ENCODE data around the gene PRSS33.
A peak's percentile ranks its signal among the peaks of the same experiment; 100 is the strongest.

Gene PRSS33

DNA sequence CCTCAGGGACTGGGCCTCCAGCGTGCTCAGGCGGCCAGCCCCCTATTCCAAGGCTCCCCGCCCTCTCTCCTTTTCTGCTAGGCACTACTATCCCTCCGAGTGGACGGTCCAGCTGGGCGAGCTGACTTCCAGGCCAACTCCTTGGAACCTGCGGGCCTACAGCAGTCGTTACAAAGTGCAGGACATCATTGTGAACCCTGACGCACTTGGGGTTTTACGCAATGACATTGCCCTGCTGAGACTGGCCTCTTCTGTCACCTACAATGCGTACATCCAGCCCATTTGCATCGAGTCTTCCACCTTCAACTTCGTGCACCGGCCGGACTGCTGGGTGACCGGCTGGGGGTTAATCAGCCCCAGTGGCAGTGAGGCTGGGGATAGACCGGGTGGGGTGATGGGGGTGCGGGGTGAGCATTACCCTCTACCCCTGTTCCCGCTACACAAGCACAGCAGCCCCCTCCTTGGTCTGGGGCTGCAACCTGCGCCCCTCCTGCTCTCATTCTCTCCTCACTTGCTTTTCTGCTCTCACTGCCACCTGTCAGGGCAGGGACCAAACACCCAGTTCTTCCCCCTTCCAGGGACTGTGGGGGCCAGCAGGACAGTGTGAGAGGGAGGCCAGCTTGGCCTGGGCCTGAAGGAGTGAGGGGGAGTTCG, 12.0 kb upstream of the PRSS33 start:
- no peak for DNase-seq (ENCODE audit: low spot score)

DNA sequence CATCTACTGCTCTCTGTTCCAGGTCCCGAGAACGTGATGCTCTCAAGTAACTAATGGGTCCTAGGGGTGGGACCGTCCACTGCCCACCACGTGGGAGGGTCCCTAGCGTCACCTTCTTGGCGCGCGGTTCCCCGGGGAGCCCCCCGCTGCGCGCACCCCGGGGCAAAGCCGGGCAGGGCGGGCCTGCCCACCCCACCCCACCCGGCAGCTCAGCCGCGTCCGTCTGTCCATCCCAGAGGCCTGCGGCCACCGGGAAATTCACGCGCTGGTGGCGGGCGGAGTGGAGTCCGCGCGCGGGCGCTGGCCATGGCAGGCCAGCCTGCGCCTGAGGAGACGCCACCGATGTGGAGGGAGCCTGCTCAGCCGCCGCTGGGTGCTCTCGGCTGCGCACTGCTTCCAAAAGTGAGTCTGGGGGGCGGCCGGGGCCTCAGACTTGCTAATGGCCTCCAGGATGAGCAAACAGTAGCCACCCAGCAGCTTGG, 11.4 kb upstream of the PRSS33 start:
- no peak for DNase-seq (ENCODE audit: low spot score)

DNA sequence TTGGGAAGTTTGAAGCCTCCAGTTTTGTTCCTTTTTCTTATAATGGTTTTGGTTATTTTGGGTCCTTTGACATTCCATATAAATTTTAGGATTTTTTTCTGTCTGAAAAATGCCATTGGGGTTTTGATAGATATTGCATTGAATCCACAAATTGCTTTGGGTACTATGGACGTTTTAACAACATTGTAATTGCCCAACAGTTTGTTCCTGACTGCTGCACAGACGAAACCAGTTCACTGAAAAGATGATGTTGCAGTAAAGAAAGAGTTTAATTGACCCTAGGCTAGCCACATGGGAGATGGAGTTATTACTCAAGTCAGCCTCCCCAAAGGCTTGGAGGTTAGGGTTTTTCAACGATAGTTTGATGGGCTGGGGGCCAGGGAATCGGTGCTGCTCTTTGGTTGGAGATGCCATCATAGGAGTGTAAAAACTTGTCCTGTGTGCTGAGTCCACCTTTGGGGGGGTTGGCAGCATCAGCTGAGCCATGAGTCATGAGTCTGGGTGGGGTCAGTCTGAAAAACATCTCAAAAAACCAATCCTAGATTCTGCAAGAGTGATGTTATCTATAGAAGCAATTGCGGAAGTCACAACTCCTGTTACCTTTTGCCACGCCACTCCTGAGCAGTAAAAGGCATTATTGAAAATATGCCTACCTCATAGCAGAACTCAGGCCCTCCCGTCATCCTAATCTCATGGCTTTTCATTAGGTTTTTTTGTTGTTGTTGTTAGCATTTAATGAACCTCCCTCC, 8.2 kb upstream of the PRSS33 start:
- DNase-seq (ENCODE audit: low spot score), result no peak

DNA sequence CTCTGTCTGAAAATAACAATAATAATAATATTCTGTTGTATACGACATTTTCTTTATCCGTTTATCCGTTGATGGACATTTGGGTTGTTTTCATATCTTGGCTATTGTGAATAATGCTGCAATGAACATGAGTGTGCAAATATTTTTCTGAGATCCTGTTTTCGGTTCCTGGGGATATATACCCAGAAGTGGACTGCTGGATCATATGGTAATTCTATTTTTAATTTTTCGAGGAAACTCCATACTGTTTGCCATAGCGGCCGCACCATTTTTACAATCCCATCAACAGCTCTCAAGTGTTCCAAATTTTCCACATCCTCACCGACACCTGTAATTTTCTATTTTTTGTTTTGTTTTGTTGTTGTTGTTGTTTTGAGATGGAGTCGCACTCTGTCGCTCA, 5.6 kb upstream of the PRSS33 start:
- no peak for DNase-seq (ENCODE audit: low spot score)

DNA sequence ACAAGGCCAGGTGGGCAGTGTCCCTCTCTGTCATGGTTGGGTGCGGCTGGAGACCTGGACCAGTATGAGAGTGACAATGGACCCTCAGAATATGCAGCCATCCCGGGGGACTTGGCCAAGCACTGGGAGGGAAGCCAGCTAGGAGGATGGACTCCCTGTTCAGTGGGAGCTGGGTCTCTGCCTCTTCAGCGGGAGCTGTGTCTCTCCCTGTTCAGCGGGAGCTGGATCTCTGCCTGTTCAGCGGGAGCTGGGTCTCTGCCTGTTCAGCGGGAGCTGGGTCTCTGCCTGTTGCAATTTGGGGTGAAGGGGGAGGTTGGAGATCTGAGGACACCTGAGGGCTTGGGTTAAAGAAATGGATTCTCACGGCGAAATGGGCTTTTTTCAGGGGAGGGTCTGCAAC, 3.8 kb upstream of the PRSS33 start:
- DNase-seq (ENCODE audit: low spot score), result no peak

DNA sequence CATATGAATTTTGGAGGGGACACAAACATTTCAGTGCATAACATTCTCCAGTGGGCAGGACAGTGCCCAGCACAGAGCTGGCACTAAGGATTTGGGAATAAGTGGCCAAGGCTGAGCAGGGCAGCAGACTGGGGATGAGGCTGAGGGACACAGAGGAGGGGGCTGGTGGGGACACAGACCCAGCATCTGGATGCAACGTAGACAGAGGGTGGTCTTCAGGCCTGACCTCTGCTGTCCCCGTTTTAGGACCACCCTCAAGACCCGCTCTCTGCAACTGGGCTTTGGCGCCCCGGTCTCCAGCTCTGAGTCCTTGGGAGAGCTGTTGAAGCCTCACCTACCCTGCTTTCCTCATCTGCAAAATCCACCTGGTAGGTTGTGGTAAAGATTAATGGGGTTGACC, 3.3 kb upstream of the PRSS33 start:
- DNase-seq (ENCODE audit: low spot score), result no peak

DNA sequence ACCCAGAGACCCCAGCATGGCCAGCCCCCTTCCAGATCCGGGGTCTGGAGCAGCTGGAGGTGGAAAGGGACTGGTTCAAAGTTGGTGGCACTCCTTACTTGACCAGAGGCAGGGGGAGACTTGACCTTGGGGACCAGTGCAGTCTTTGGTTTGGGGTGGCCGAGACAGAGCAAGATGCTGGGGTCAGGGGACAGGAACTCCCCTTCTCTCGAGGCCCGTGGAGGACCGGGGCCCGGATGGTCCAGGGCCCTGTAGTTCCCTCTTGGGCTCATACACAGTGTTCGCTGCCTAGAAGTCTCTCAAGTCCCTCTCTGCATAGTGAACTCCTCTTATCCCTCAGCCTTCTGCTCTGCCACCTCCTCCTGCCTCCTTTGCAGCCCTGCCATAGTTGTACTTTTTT, 601 bp upstream of the PRSS33 start:
- no peak for DNase-seq (ENCODE audit: low spot score)

DNA sequence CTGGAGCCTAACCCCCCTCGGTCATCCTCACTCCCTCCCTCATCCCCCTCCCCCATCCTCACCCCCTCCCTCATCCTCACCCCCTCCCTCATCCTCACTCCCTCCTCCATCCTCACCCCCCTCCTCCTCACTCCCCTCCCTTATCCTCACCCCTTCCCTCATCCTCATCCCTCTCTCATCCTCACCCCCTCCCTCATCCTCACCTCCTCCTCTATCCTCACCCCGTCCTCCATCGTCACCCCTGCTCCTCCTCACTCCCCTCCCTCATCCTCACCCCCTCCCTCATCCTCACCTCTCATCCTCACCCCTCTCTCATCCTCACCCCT, 571 bp downstream of the PRSS33 start:
- no peak for DNase-seq (ENCODE audit: low spot score)

DNA sequence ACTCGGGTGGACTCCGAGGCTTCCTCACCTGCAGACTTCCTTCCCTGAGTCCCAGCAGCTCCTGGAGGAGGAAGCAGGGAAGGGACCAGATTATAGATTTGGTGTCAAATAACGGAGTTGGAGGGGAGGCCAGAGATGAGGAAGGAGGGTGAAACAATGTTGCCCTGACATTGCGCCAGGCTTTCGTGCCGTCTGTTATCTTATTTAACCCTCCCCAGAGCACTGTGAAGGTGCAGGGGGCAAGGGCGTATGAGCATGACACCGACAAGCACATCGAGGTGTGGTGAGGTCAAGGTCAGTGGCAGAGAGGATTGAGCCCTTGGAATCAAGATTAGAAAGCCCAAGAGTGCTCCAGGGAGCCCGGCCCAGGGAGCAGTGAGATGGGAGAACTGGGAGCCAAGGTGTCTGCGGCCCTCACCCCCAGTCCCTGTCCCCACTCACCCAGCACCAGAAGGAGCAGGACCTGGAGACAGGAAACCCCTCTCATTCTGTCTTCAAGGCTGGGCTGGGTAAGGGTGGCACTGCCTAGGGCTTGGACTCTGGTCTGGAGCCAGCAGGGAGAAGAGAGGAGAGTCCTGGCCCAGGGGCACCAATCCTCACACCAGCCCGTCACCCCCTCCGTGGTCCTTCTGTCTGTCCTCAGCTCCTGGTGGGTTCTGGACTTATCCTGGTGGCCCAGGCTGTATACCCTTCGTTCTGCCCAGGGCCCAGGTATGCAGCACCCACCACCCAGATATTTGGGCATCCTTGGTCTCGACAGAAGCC, 1.1 kb downstream of the PRSS33 start:
- no peak for DNase-seq (ENCODE audit: low spot score)

DNA sequence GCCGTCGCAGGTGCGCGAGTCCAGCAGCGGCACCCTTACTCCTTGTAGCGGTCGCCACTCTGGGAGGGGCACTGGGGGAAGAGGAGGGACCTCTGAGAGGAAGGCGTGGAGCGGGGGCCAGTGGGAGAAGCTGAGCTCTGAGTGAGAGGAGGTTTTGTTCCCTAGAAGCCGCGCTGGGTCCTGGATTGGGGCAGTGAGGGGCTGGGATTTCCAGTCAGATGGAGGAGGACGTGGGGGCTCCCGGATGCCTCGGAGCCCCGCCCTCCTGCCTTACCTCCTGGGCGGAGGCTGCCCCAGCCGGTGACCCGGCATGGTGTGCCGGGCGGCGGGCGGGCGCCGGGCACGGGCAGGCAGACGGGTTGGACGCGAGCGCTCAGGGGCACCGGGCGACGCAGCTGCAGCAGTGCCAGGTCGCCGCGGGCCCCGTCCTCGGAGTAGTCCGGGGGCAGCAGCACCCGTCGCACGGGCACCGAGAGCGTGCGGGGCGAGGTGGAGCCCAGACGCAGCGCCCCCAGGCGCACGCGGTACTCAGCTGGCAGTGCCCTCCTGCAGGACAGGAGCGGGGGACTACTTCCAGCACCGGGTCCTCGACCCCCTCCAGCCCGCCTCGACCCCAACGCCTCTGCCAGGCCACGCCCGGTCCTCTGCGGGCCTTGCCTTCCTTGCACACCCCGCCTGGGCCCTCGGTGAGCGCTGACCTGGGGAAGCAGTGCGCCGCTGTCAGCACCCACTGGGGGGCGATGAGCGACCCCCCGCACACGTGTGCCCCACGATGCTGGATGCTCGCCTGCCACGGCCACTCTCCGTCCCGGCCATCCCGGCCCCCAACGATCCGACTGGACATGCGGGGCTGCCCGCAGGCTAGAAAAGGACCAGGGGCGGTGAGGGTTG, 2.0 kb downstream of the PRSS33 start:
- peak; percentile 62 for DNase-seq (ENCODE audit: low spot score)

DNA sequence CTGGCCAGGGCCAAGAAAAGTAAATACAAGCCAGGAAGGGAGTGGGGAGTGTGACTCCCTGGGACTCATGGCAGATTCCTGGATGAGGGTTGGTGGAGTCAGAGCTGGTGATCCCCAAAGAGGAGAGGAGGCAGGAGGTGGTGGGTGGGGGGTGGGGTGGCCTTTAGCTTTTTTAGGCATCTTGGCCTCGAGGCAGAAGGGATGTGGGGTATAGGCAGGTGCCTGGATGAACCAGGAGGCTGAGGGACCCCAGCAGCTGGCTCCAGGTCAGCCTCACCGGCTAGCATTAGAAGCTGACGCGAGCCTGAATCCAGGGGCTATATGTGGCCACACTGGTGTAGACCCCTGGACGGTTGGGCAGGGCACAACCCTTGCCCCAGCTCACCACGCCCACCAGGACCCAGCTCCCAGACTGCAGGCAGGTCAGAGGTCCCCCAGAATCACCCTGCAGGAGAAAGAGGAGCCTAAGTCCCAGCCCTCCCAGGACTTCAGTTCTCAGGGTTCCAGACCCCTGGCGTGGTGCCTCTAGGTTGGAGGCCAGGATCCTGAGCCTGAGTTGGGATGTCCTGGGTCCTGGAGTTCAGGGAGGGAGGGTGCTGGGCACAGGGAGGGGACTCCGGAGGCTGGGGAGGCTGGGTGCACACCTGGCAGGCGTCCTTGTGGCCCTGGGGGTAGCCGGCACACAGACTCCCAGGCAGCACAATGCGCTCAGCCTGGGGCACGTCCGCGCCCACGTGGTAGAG, 2.8 kb downstream of the PRSS33 start:
- DNase-seq (ENCODE audit: low spot score), result no peak

DNA sequence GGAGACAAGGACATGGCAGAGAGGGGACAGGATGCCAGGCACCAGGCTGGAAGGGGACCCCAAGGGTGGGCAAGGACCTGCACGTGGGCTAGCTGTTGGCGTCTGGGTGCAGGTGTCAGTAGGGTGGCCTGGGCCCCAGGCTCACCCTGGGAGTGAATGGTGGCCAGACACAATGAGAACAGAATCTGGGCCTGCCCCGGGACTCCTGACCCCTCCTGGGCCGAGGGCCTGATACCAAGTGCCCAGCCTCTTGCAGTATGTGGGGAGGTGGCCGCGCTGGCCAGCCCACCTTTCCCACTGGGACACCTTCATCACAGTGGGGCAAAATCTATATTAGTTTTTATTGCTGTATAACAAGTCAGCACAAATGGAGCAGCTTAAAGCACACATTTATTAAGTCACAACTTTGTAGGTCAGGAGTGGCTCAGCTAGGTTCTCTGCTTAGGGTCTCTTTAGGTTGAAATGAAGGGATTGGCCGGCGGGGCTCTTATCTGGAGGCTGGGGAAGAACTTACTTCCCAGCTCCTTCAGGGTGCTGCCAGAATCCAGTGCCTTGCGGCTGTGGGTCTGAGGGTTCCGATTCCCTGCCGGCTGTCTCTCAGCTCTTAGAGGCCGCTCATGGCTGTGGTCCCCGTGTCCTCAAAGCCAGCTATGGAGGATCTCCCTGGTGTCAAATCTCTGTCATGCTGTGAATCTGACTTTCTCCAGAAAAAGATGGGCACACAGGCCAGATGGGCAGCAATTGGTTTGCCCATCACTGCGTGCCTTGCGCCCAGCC, 3.6 kb downstream of the PRSS33 start:
- DNase-seq (ENCODE audit: low spot score), result no peak

DNA sequence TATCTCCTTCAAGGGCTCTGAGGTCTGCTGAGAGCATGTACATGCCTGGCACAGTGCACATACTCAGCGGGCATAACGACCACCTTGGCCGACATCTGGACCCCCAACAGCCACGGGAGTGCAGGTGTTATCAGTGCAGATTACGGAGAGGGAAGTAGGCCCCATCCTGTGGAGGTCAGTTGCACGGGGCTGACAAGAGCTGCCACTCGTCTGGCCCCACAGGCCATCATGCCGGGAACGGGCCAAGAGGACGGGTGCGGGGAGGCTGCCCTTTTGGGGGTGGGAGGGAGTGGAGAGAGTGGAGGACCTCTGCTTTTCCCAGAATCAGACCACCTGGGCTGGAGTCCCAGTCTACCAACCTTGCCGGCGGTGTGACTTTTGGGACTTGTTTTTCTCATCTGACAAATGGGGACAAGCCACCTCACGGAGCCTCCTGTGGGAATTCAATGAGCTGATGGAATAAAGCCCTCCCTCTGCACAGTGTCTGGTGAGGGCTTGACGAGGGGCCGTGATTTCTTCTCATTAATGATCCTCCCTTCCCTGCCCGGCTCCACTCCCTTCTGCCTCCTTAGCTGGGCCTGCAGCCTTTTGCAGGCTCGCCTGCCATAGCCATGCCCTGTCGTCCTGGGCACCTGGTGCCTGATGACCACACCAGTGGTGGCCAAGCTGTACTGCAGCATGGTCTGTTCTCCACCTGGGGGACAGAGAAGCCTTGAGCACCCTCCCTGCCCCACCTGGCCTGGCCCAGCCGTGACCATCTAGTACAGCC, 4.6 kb downstream of the PRSS33 start:
- DNase-seq (ENCODE audit: low spot score), result no peak

DNA sequence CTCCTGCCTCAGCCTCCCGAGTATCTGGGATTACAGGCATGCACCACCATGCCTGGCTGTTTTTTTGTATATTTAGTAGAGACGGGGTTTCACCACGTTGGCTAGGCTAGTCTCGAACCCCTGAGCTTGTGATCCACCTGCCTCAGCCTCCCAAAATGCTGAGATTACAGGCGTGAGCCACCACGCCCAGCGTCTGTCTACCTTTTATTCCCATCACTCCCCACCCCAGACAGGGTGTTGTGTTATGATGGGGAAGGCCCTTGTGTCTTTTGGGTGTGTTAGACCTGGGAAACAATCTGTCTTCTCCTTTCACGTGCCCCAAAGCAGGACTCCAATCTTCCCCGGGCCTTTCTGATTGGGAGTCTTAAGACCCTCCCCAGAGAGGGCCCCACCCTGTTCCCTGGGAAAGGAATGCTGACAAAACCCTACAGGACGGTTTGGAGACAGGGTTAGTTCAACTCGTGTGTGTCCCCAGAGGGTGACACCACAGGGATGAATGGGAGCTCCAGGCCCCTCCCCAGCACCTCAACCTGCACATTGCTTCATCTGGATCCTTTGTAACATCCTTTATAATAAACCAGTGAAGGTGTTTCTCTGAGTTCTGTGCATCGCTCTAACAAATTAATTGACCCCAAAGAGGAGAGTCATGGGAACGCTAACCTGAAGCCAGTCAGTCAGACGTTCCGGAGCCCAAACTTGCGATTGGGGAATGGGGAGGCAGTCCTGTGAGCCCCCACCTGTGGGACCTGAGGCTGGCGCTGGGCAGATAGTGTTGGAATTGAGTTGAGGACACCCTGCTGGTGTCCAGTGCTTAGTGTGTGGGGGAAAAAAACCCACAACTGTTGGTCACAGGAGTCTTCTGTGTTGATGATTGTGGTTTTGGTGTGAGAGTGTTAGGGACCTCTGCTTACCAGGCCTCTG, 7.1 kb downstream of the PRSS33 start:
- no peak for DNase-seq (ENCODE audit: low spot score)

DNA sequence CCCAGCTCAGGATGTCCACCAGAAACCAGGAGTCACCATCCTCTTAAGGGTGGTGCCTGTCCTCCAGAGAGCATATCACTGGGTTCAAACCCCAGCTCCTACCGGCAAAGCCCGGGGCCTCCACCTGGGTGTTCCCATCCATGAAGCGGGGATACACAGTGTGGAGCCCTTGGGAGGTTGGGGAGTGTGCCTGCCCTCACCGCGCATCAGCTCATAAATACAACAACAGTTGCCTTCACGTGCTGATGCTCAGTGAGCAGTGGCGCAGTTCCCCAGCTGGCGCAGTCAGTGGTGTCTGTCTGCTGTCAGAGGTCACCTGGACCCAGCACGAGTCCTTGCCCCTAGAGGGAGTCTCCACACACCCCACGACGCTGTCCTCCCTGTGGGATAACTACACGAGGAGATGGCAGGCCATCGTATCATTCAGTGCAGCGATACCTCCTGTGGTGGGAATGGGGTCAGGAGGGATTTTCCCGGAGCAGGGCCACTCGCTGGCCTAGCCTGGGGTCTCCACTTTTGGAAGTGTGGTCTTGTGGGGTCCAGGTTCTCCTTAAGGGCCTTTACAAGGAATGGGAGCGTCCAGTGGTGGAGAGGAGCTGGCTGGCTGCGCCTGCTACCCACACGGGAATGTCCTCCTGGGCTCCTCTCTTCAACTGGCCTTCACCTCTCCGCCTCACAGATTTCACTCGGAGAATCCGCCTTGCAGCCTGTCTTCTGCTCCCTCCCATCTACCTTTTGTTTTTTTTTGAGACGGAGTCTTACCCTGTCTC, 8.0 kb downstream of the PRSS33 start:
- no peak for DNase-seq (ENCODE audit: low spot score)

DNA sequence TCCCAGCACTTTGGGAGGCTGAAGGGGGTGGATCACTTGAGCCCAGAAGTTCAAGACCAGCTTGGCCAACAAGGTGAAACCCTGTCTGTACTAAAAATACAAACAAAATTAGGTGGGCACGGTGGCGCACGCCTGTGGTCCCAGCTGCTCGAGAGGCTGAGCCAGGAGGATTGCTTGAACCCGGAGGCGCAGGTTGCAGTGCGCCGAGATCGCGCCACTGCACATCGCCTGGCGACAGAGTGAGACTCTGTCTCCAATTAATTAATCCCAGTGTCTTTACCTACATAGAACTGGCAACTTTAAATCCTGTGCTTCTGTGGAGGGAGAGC, 8.8 kb downstream of the PRSS33 start:
- no peak for DNase-seq (ENCODE audit: low spot score)

DNA sequence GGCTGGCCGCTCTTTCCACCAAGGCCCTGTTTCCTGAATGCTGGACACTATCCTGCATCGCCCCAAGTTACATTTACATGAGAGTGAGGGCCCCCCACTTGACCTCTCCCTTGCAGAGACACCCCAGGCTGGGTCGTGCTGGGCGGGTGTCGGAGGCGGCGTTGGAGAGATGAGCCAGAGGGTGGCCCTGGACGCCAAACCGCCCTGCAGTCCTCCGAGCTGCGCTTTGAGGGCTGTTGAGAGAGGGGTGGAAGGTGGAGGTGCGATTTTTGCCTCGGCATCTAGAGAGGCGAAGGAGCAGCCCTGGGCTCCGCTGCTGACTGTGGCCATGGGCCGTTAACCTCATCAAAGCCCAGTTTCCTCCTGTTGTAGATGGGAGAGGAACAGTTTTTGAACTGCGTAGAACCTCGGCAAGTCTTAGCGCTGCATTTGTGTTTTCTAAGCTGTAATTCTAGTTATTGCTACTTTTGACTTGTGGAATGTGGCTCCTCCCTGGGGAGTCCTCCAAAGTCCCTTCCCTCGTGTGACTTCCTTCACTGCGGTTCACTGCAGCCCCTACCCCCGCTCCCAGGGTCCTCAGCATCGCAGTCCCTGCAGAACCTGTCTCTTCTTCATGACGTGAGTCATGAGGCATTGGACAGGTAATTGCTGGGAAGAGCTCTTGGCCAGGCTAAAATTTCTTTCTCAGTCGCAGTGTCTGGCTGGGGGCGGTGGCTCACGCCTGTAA, 9.3 kb downstream of the PRSS33 start:
- DNase-seq (ENCODE audit: low spot score), result peak; percentile 50
